CD4-positive, alpha-beta memory T cell (primary cell): ENCODE measurements around the gene BAZ2A. TPM values are rescaled to one million over a fixed set of nuclear protein-coding genes. Genes with fewer than 3 reads are reported as not detected.

Experiments used
- CTCF ChIA-PET: fragments of 350-600 bp; sonication (Branson Sonifier 250); formaldehyde crosslinking; loops from one replicate; lab custom pipeline; 2021; ENCODE audit warnings: inconsistent platforms; ENCODE audit not compliant: partially characterized antibody; lab: Charles Lee
- POLR2A ChIA-PET: fragments of 350-600 bp; sonication (Branson Sonifier 250); formaldehyde crosslinking; loops from one replicate; lab custom pipeline; 2021; ENCODE audit not compliant: partially characterized antibody; lab: Charles Lee
- DNase-seq, 5 donors: peaks; one replicate each; pipeline versions ENCODE4 v3.0.0 to v3.0.0-alpha.2; 2020 to 2022; ENCODE audit warnings: mixed read lengths in 1 of 5
- H3K27ac ChIP-seq: one replicate; pipeline ENCODE4 v1.7.0; 2013; ENCODE audit warnings: low read depth, low read length
- H3K27me3 ChIP-seq: 2 replicates; pipeline ENCODE4 v1.7.0; 2013; ENCODE audit warnings: mild to moderate bottlenecking, low read length, moderate library complexity; ENCODE audit not compliant: insufficient read depth
- H3K36me3 ChIP-seq: 2 replicates; pipeline ENCODE4 v1.7.0; 2013; ENCODE audit warnings: mild to moderate bottlenecking, low read length, moderate library complexity; ENCODE audit not compliant: insufficient read depth
- H3K4me1 ChIP-seq: 2 replicates; pipeline ENCODE4 v1.7.0; 2013; ENCODE audit warnings: mild to moderate bottlenecking, low read length, moderate library complexity; ENCODE audit not compliant: insufficient read depth
- H3K4me3 ChIP-seq, 2 donors: one replicate each; pipeline ENCODE4 v1.7.0; 2013; ENCODE audit warnings: low read length in 2 of 2, mild to moderate bottlenecking in 1 of 2
- H3K9me3 ChIP-seq, 2 donors: one replicate each; pipeline ENCODE4 v1.7.0; 2013; ENCODE audit warnings: low read length in 2 of 2, control low read depth in 1 of 2; ENCODE audit not compliant: control insufficient read depth in 1 of 2
- H3K27ac Mint-ChIP-seq, 7 donors: one replicate each; pipeline ENCODE4 v1.8.0; 2020 to 2021; ENCODE audit warnings: mixed read lengths in 7 of 7, mild to moderate bottlenecking in 6 of 7, inconsistent platforms in 3 of 7, moderate library complexity in 3 of 7
- H3K27me3 Mint-ChIP-seq, 2 donors: one replicate each; pipeline ENCODE4 v1.8.0; 2020 to 2021; ENCODE audit warnings: mixed read lengths in 2 of 2
- H3K36me3 Mint-ChIP-seq, 2 donors: one replicate each; pipeline ENCODE4 v1.8.0; 2020 to 2021; ENCODE audit warnings: mixed read lengths in 2 of 2, inconsistent platforms in 1 of 2, mild to moderate bottlenecking in 1 of 2
- H3K4me1 Mint-ChIP-seq, 4 donors: one replicate each; pipeline ENCODE4 v1.8.0; 2020 to 2021; ENCODE audit warnings: mixed read lengths in 4 of 4, mild to moderate bottlenecking in 1 of 4
- H3K4me3 Mint-ChIP-seq, 8 donors: one replicate each; pipeline ENCODE4 v1.8.0; 2020 to 2021; ENCODE audit warnings: mixed read lengths in 8 of 8, mild to moderate bottlenecking in 7 of 8, moderate library complexity in 6 of 8, inconsistent platforms in 3 of 8
- H3K9me3 Mint-ChIP-seq, 8 donors: one replicate each; pipeline ENCODE4 v1.8.0; 2020 to 2021; ENCODE audit warnings: mixed read lengths in 8 of 8, mild to moderate bottlenecking in 5 of 8, inconsistent platforms in 3 of 8, moderate library complexity in 1 of 8
- intact Hi-C: fragments of 100-400 bp; cut with micrococcal nuclease; formaldehyde crosslinking; loops from one replicate; pipeline ENCODE4 v1.15.1; 2023
- polyA plus RNA-seq, 2 donors: library from polyadenylated mRNA; unstranded; fragments of 300-500 nt; fragmentation: Illumina TruSeq; gene quantifications; one replicate each; pipeline ENCODE4 v1.2.3, GENCODE V29; 2021
- total RNA-seq, 2 experiments: library from RNA; stranded (reverse); gene quantifications; one replicate each; pipeline ENCODE4 v1.2.3, GENCODE V29; 2021

Gene BAZ2A
- total and polyA plus RNA-seq, 4 experiments from 2014 or later: 3.8 to 212 (median 121) TPM

DNA sequence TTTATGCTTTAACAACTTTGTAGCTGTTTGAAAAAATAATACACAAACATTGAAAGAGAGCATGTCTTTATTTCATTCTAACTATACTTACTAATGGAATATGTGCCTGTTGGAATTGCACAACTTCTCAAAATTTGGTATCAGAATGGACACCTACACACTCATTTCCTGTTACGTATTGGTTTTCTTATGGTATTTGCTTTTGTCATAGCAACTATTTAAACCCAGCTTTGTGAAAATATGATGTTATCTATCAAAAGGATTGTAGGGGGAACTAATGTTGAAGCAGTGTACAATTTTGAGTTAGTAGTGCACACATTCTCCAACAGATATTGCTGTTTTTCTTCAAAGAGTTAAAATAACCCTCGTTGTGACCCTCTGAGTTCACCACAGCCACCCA is 55.9 kb downstream of the BAZ2A start:
- H3K27ac Mint-ChIP-seq: no peak overlapping the region
- H3K9me3 Mint-ChIP-seq: no peaks in the 10 kb centered on the region
- peak overlapping the region in 1 of 8 donors; percentile 35 for H3K4me3 Mint-ChIP-seq
- Histone ChIP-seq H3K36me3 (no peaks in the 10 kb centered on the region), H3K27ac (no peak overlapping the region), H3K27me3 (no peaks in the 10 kb centered on the region), H3K4me3 (no peak overlapping the region), H3K4me1 (peaks cover 16% of the 10 kb centered on the region), H3K9me3 (no peaks in the 10 kb centered on the region)
- POLR2A ChIA-PET: interaction anchor here (1.1 to 1.6 kb wide), 3 partner anchors 11 to 86 kb away, joined by 3 to 5 read pairs (median 3); partner anchors contain the start of gene GLS2
- peaks cover 6 to 8% (median 7%) of the 10 kb centered on the region in 4 donors for H3K4me1 Mint-ChIP-seq
- intact Hi-C loops: no loop called here
- CTCF ChIA-PET: interaction anchor here (0.6 to 7.7 kb wide), 14 partner anchors 11 to 385 kb away, joined by 3 to 75 read pairs (median 6); partner anchors contain the start of genes RBMS2 and SMARCC2
- peaks cover 0 to 2% of the 10 kb centered on the region in 2 donors for H3K27me3 Mint-ChIP-seq
- no peak for DNase-seq
- no peaks in the 10 kb centered on the region for H3K36me3 Mint-ChIP-seq

DNA sequence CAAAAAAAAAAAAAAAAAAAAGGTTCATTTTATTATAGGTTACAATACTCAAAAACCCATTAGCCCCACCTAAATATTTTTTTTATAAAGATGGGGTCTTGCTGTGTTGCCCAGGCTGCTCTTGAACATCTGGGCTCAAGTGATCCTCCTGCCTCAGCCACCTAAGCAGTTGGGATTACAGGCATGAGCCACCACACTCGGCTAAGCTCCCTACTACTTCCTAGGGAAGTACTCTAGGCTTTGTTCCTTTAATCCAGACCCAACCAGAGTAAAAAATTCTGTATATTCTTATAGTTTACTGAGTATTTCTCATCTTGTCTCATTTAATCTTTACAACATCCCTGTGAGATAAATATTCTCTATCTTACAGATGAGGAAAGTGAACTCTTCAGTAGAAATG is 57.8 kb downstream of the BAZ2A start:
- Mint-ChIP-seq H3K36me3 (no peaks in the 10 kb centered on the region), H3K9me3 (no peaks in the 10 kb centered on the region), H3K27me3 (peaks cover 0 to 2% of the 10 kb centered on the region in 2 donors), H3K4me3 (peak overlapping the region in 1 of 8 donors; percentile 41), H3K27ac (no peak overlapping the region), H3K4me1 (peaks cover 6 to 10% (median 7%) of the 10 kb centered on the region in 4 donors)
- POLR2A ChIA-PET: no interaction called here
- CTCF ChIA-PET: interaction anchor here (0.6 to 7.7 kb wide), 6 partner anchors 22 to 112 kb away, joined by 3 to 75 read pairs (median 8); partner anchors contain the start of gene RBMS2
- H3K36me3 ChIP-seq: no peaks in the 10 kb centered on the region
- H3K4me1 ChIP-seq: peaks cover 16% of the 10 kb centered on the region
- H3K4me3 ChIP-seq: no peak overlapping the region
- no peaks in the 10 kb centered on the region for H3K9me3 ChIP-seq
- intact Hi-C loops: no loop called here
- H3K27me3 ChIP-seq: no peaks in the 10 kb centered on the region
- H3K27ac ChIP-seq: no peak overlapping the region
- no peak for DNase-seq

DNA sequence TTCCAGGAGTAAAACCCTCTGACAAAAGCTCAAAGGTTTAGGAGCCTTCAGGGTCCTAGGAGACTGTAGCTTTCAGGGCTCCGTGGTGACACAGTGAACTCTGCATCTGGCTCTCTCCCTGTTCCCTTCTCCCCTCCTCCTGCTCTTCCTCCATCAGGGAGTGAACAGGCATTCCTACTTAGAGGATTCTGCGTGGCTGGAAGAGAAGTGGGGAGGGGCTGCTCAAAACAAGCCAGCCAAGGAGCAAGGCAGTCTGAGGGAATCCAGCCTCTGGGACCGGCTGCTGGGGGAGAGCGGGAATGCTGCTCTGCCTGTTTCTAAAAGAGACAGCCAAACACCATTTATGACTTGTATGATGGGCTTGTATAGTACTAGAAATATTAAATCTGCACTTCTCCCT is 59.0 kb downstream of the BAZ2A start:
- peaks cover 9 to 12% (median 9%) of the 10 kb centered on the region in 4 donors for H3K4me1 Mint-ChIP-seq
- Histone ChIP-seq H3K4me3 (no peak overlapping the region), H3K4me1 (peaks cover 16% of the 10 kb centered on the region), H3K36me3 (no peaks in the 10 kb centered on the region), H3K27me3 (no peaks in the 10 kb centered on the region), H3K9me3 (no peaks in the 10 kb centered on the region), H3K27ac (no peak overlapping the region)
- ChIA-PET POLR2A (no interaction called here), CTCF (interaction anchor here (1.5 to 3.1 kb wide), 4 partner anchors 9 to 57 kb away, joined by 4 to 21 read pairs (median 10); no protein-coding TSS in a partner anchor)
- no peaks in the 10 kb centered on the region for H3K36me3 Mint-ChIP-seq
- intact Hi-C loops: no loop called here
- peaks cover 0 to 2% of the 10 kb centered on the region in 2 donors for H3K27me3 Mint-ChIP-seq
- DNase-seq: no peak
- H3K4me3 Mint-ChIP-seq: no peak overlapping the region
- H3K9me3 Mint-ChIP-seq: no peaks in the 10 kb centered on the region
- H3K27ac Mint-ChIP-seq: peak overlapping the region in 1 of 7 donors; percentile 24

DNA sequence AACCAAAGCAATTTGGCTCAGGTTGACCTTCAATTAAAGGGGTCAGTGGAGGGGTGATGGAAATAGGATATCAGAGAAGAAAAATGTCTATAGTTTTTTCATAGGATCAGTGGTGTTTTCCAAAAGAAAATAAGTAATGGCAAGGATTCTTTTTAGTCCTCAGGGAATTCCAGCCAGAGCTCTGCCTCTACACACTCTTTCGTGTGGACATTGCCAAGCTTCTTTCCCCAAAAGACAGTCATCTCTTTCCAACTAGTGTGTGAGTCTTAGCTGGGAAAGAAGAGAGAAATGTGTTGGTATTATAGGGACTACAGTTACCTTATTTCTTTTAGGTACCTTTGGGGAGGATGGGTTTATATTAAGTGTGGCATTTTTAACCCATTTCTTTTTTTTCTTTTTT is 62.0 kb downstream of the BAZ2A start:
- CTCF ChIA-PET: interaction anchor here (0.9 kb wide), 1 partner anchor 46 kb away, joined by 4 read pairs; the partner anchor contains the start of gene RBMS2

DNA sequence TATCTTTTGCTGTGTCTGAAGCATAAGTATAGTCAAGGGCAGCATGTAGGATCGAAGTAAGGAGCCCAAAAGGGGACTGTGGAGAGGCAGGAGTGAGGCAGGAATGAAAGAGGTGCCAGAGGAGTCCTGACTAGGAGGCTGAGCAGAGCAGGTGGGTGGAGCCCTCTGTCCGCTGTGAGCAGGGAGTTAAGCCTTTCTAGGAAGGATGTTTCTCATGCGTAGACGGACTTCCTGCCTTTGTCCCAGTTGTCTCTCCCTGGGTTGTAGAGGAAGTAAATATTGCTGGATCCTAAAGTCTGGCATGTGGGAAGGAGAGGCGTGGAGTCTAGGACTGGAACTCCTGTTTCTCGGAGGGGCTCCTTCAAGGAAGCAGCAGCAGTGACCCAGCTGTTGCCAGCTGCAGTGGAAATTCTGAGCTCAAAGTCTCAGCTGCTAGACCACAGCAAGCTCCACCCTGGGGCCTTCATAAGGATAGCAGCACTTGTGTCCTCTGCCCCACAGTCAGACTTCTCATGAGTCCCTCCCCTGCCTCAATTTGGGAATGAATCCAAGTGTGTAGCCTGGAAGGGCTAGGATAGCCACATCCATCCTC is 64.5 kb downstream of the BAZ2A start:
- POLR2A ChIA-PET: no interaction called here
- CTCF ChIA-PET: interaction anchor here (1.0 kb wide), 1 partner anchor 28 kb away, joined by 3 read pairs; no protein-coding TSS in a partner anchor
- no peaks in the 10 kb centered on the region for H3K36me3 ChIP-seq
- H3K27ac Mint-ChIP-seq: peak overlapping the region in 5 of 7 donors; percentile 33 to 84 (median 66)
- DNase-seq: peak in 3 of 5 donors; percentile 4 to 49 (median 17)
- H3K4me3 Mint-ChIP-seq: peak overlapping the region in 7 of 8 donors; percentile 10 to 87 (median 59)
- no peaks in the 10 kb centered on the region for H3K27me3 ChIP-seq
- intact Hi-C loops: no loop called here
- no peak overlapping the region for H3K27ac ChIP-seq
- no peaks in the 10 kb centered on the region for H3K9me3 Mint-ChIP-seq
- no peaks in the 10 kb centered on the region for H3K36me3 Mint-ChIP-seq
- peaks cover 21% of the 10 kb centered on the region for H3K4me1 ChIP-seq
- no peak overlapping the region for H3K4me3 ChIP-seq
- peaks cover 17 to 21% (median 19%) of the 10 kb centered on the region in 4 donors for H3K4me1 Mint-ChIP-seq
- H3K9me3 ChIP-seq: no peaks in the 10 kb centered on the region
- peaks cover 2 to 3% of the 10 kb centered on the region in 2 donors for H3K27me3 Mint-ChIP-seq

More for the DNA sequence above, 62.0 kb downstream of the BAZ2A start:
- Histone ChIP-seq H3K9me3 (no peaks in the 10 kb centered on the region), H3K36me3 (no peaks in the 10 kb centered on the region), H3K4me1 (peaks cover 27% of the 10 kb centered on the region), H3K27me3 (no peaks in the 10 kb centered on the region), H3K27ac (no peak overlapping the region), H3K4me3 (no peak overlapping the region)
- Mint-ChIP-seq H3K4me3 (no peak overlapping the region), H3K9me3 (no peaks in the 10 kb centered on the region), H3K4me1 (peaks cover 17 to 21% (median 19%) of the 10 kb centered on the region in 4 donors), H3K27ac (no peak overlapping the region), H3K36me3 (no peaks in the 10 kb centered on the region), H3K27me3 (peaks cover 0 to 2% of the 10 kb centered on the region in 2 donors)
- intact Hi-C loops: no loop called here
- DNase-seq: no peak
- POLR2A ChIA-PET: no interaction called here

DNA sequence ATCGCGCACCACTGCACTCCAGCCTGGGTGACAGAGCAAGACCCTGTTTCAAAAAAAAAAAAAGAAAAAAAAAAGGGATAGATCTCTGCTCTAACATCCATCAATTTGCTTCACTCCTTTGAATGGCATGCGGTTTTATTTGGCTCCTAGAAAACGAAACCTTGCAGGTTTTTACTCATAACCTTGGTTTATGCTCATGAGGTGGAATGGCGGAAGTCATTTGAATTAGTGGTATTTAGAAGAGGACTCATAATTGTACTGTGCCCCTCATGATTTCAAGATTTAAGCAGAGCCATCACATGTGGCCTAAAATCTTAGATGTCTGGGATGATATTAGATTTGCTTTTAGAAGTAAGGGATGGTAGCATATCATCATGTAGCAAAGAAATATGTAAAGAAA is 79.1 kb downstream of the BAZ2A start:
- intact Hi-C loops: no loop called here
- Histone ChIP-seq H3K4me1 (no peaks in the 10 kb centered on the region), H3K9me3 (no peaks in the 10 kb centered on the region), H3K27ac (no peak overlapping the region), H3K27me3 (no peaks in the 10 kb centered on the region), H3K36me3 (no peaks in the 10 kb centered on the region), H3K4me3 (no peak overlapping the region)
- POLR2A ChIA-PET: no interaction called here
- Mint-ChIP-seq H3K27me3 (peaks cover 0 to 1% of the 10 kb centered on the region in 2 donors), H3K27ac (no peak overlapping the region), H3K4me1 (no peaks in the 10 kb centered on the region), H3K36me3 (no peaks in the 10 kb centered on the region), H3K9me3 (no peaks in the 10 kb centered on the region), H3K4me3 (no peak overlapping the region)
- CTCF ChIA-PET: no interaction called here
- no peak for DNase-seq

DNA sequence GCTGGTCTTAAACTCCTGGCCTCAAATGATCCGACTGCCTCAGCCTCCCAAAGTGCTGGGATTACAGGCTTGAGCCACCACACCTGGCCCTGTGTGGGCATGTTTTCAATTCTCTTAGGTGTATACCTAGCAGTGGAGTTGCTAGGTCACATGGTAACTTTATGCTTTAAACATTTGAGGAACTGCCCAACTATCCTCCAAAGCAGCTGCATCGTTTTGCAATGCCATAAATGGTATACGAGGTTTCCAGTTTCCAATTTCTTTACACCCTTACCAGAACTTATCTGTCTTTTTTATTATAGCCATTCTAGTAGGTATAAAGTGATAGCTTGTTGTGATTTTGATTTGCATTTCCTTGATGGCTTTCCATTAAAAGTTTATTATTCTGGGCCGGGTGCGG is 83.4 kb downstream of the BAZ2A start:
- Mint-ChIP-seq H3K9me3 (no peaks in the 10 kb centered on the region), H3K27me3 (peaks cover 0 to 1% of the 10 kb centered on the region in 2 donors), H3K4me3 (no peak overlapping the region), H3K27ac (no peak overlapping the region), H3K36me3 (no peaks in the 10 kb centered on the region), H3K4me1 (no peaks in the 10 kb centered on the region)
- no peaks in the 10 kb centered on the region for H3K36me3 ChIP-seq
- ChIA-PET POLR2A (interaction anchor here (0.6 kb wide), 1 partner anchor 158 kb away, joined by 3 read pairs; no protein-coding TSS in a partner anchor), CTCF (no interaction called here)
- H3K9me3 ChIP-seq: no peaks in the 10 kb centered on the region
- H3K27me3 ChIP-seq: no peaks in the 10 kb centered on the region
- no peaks in the 10 kb centered on the region for H3K4me1 ChIP-seq
- DNase-seq: no peak
- no peak overlapping the region for H3K27ac ChIP-seq
- intact Hi-C loops: no loop called here
- no peak overlapping the region for H3K4me3 ChIP-seq
